Heart right ventricle (tissue), 16 donors: ENCODE data around the gene ALOX5AP. TPM values are rescaled to one million over a fixed set of nuclear protein-coding genes. Genes with fewer than 3 reads are reported as not detected.
"Not testable (repeated sequence)": the region's sequence is repeated elsewhere in the genome, so short reads cannot be mapped to it uniquely, and the experiment has no call there.

ENCODE experiments used
- ATAC-seq, 8 donors: fragments of 200-7000 bp; cut with Tn5 transposase; one replicate each; pipeline ENCODE4 v1.9.1; 2020; ENCODE audit warnings: mild to moderate bottlenecking in 8 of 8, moderate library complexity in 8 of 8, moderate number of reproducible peaks in 1 of 8
- DNase-seq, 2 donors: peaks; one replicate each; pipeline ENCODE4 v3.0.0-alpha.2; 2020
- H3K27ac ChIP-seq, 10 donors: fragments of 200-600 bp; sonication (generic) in 2 of 10; one replicate each; pipeline versions ENCODE4 v1.5.0 to v1.8.0; 2020 to 2022; ENCODE audit warnings: mild to moderate bottlenecking in 3 of 10
- H3K27me3 ChIP-seq, 7 donors: fragments of 200-600 bp; one replicate each; pipeline ENCODE4 v1.8.0; 2021 to 2022; ENCODE audit warnings: mild to moderate bottlenecking in 2 of 7
- H3K36me3 ChIP-seq, 9 donors: fragments of 200-600 bp; sonication (generic) in 1 of 9; one replicate each; pipeline versions ENCODE4 v1.5.0 to v1.8.0; 2020 to 2022; ENCODE audit warnings: mild to moderate bottlenecking in 2 of 9
- H3K4me1 ChIP-seq, 9 donors: fragments of 200-600 bp; sonication (generic) in 1 of 9; one replicate each; pipeline versions ENCODE4 v1.5.0 to v1.8.0; 2020 to 2022; ENCODE audit warnings: mild to moderate bottlenecking in 4 of 9
- H3K4me3 ChIP-seq, 10 donors: fragments of 200-600 bp; sonication (generic) in 2 of 10; one replicate each; pipeline versions ENCODE4 v1.5.0 to v1.8.0; 2020 to 2022; ENCODE audit warnings: mild to moderate bottlenecking in 7 of 10, moderate library complexity in 2 of 10
- H3K9me3 ChIP-seq, 11 donors: fragments of 200-600 bp in 10 of 11; sonication (generic) in 2 of 11; one replicate each; pipeline versions ENCODE4 v1.5.0 to v1.8.0; 2013 to 2022; ENCODE audit warnings: mild to moderate bottlenecking in 2 of 11, control low read depth in 1 of 11, moderate library complexity in 1 of 11
- WGBS, 2 donors: extraction: QIAGEN DNeasy Blood & Tissue Kit; methylation state at CpG; one replicate each; pipeline ENCODE4 v1.1.7; 2013; ENCODE audit warnings: inconsistent platforms in 1 of 2; 5-methylcytosine and 5-hydroxymethylcytosine counted together
- intact Hi-C, 10 donors: fragments of 100-400 bp; cut with DNase I; formaldehyde crosslinking; loops; one replicate each; pipeline versions ENCODE4 v1.11.1 to v1.14.2; 2022
- polyA plus RNA-seq, 2 donors: library from polyadenylated mRNA; stranded (reverse); fragments of 200-250 nt; gene quantifications; one replicate each; pipeline ENCODE4 v1.2.3, GENCODE V29; 2013
- total RNA-seq, 10 donors: library from RNA; stranded (reverse); fragmentation: NEBNext Ultra II Directional in 3 of 10; extraction: Animal tissue kit (Norgen Biotek cat#: 25700) in 3 of 10; gene quantifications; one replicate each; pipeline versions ENCODE4 v1.2.1 to v1.2.4, GENCODE V29; 2021 to 2023
- TF ChIP-seq, protein P1 (sequence below), 9 donors: fragments of 200-600 bp; sonication (generic) in 2 of 9; IDR thresholded peaks; one replicate each; pipeline versions ENCODE4 v1.5.0 to v1.8.0; 2021 to 2022; ENCODE audit warnings: antibody characterized with exemption in 9 of 9, mild to moderate bottlenecking in 5 of 9, moderate library complexity in 1 of 9
- donor health status: Arrhythmogenic right ventricular cardiomyopathy.
- donor health status: ischemic (EF 13 %, LVEDD 7.1; RV severe dilation, severe dysfunction).
- donor health status: healthy with polysubstance abuse.
- donor health status: DM: no; HTN: yes; CAD: no.
- donor health status: DM: no; HTN: no; CAD: no.
- donor health status: ischemic (EF 25% LVEDD 6.9; RV normal size, moderate dysfunction).
- donor health status: ischemic (EF 25% LVEDD 5.7; RV mildly dilated, moderate dysfunction).
- donor health status: healthy.
- donor health status: DM: yes; HTN: yes; CAD: no.
- donor health status: Ischemic cardiomyopathy.
- donor health status: ischemic (EF 35%, LVEDD 5.7; RV mildly dilated, moderate dysfunction).
- donor health status: nonischemic (EF 11% LVEDD 7.7; RV severe dilation, severe dysfunction).
- donor health status: DM: yes; HTN: yes; CAD: no.
- donor health status: PGD.
- donor health status: ischemic (EF 29% LVEDD 5.4; RV normal size, mild dysfunction).
- donor health status: nonischemic (EF 23%, LVEDD 6.1; RV moderate dilation, normal function).

Gene ALOX5AP
- total and polyA plus RNA-seq, 12 donors = 0.95 to 19.5 (median 4.6) TPM

DNA sequence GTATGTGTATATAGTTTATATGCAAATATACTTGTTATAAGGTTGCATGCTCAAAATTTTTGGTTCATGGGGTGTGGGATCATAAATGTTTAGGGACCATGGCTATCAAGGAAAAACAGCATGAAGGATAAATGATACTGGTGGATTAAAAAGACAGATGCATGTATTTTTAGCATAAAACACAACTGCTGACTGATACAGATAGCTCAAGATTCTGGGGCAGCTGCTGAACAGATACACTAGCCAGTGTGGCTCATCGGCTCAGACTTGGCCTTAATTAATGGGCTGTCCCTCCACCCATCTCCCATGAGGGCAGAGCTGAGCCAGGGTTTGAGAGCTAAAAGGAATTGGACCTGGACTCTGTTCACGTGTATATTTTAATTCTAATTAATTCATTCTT lies 11.4 kb downstream of the ALOX5AP start:
- Histone ChIP-seq H3K27me3 (no peaks in the 10 kb centered on the region), H3K4me3 (no peak overlapping the region), H3K36me3 (peaks cover 0 to 21% (median 0%) of the 10 kb centered on the region in 9 donors), H3K9me3 (no peaks in the 10 kb centered on the region), H3K4me1 (peaks cover 0 to 66% (median 25%) of the 10 kb centered on the region in 9 donors), H3K27ac (peak overlapping the region in 1 of 10 donors; percentile 16)
- DNase-seq (no peak), ATAC-seq (no peak)
- TF ChIP-seq, protein P1, sequence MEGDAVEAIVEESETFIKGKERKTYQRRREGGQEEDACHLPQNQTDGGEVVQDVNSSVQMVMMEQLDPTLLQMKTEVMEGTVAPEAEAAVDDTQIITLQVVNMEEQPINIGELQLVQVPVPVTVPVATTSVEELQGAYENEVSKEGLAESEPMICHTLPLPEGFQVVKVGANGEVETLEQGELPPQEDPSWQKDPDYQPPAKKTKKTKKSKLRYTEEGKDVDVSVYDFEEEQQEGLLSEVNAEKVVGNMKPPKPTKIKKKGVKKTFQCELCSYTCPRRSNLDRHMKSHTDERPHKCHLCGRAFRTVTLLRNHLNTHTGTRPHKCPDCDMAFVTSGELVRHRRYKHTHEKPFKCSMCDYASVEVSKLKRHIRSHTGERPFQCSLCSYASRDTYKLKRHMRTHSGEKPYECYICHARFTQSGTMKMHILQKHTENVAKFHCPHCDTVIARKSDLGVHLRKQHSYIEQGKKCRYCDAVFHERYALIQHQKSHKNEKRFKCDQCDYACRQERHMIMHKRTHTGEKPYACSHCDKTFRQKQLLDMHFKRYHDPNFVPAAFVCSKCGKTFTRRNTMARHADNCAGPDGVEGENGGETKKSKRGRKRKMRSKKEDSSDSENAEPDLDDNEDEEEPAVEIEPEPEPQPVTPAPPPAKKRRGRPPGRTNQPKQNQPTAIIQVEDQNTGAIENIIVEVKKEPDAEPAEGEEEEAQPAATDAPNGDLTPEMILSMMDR (IDR thresholded peaks at IDR 0.05) = no peak
- 45 to 73% methylated on average over 2 of the region's 2 CpGs for WGBS, 2 donors
- intact Hi-C loops = no loop called here

GRCh38 chr13:30747845-30748244 lies 12.5 kb downstream of the ALOX5AP start:
- H3K27me3 ChIP-seq, H3K9me3 ChIP-seq, DNase-seq, H3K4me3 ChIP-seq, ATAC-seq, H3K27ac ChIP-seq, intact Hi-C loops: not testable (repeated sequence)
- 87 to 94% methylated on average over 6 of the region's 6 CpGs for WGBS, 2 donors
- Histone ChIP-seq H3K36me3 (peaks cover 0 to 27% (median 0%) of the 10 kb centered on the region in 9 donors), H3K4me1 (peaks cover 0 to 60% (median 34%) of the 10 kb centered on the region in 9 donors)

DNA sequence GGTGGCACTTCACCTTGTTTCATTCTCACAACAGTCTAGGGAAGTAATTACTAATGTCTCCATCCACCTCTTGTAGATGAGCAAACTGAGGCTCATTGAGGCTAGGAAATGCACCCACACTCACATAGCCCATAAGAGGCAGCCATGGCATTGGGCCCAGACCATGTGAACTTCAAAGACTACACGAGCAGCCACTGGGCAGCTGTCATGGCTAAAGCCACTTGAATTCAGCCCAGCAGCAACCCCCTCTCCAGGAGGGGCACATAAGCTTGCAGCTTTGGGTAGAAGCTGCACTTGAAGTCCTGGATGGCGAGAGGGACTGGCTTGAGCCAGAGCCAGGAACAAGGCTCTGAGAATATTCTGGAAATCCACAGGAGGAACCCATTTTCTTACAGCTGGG lies 13.4 kb downstream of the ALOX5AP start:
- Histone ChIP-seq H3K9me3 (no peaks in the 10 kb centered on the region), H3K27ac (no peak overlapping the region), H3K4me3 (no peak overlapping the region), H3K27me3 (no peaks in the 10 kb centered on the region), H3K4me1 (peaks cover 0 to 51% (median 38%) of the 10 kb centered on the region in 9 donors), H3K36me3 (peaks cover 0 to 34% (median 0%) of the 10 kb centered on the region in 9 donors)
- ATAC-seq (no peak), DNase-seq (no peak)
- intact Hi-C loops = no loop called here
- WGBS, 2 donors = 74 to 84% methylated on average over 2 of the region's 2 CpGs
- TF ChIP-seq, protein P1 (IDR thresholded peaks at IDR 0.05) = no peak

DNA sequence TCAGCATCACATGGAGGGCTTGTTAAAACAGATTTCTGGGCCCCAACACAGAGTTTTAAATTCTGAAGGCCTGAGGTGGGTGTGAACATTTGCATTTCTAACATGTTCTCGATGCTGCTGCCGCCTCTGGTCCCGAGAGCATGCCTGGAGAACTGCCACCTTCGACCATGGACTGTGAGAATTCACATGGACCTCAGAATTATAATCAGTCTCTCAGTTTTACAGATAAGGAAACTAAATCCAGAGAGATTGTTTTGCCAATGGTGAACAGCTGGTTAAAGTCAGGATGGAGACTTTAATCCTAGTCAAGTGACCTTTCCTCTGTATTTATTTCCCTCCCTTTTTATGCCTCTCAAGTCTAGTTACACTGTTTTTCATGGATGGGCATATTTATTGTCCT lies 14.7 kb downstream of the ALOX5AP start:
- Histone ChIP-seq H3K27ac (no peak overlapping the region), H3K4me1 (peaks cover 0 to 40% (median 30%) of the 10 kb centered on the region in 9 donors), H3K27me3 (no peaks in the 10 kb centered on the region), H3K9me3 (no peaks in the 10 kb centered on the region), H3K36me3 (peaks cover 0 to 40% (median 0%) of the 10 kb centered on the region in 9 donors), H3K4me3 (no peak overlapping the region)
- TF ChIP-seq, protein P1 (IDR thresholded peaks at IDR 0.05) = no peak
- WGBS, 2 donors = 61 to 72% methylated on average over 4 of the region's 4 CpGs
- no peak for DNase-seq
- intact Hi-C loops = no loop called here
- ATAC-seq = no peak

- Histone ChIP-seq H3K36me3 (peaks cover 0 to 53% (median 0%) of the 10 kb centered on the region in 9 donors), H3K9me3 (no peaks in the 10 kb centered on the region), H3K27me3 (peaks cover 0 to 3% (median 0%) of the 10 kb centered on the region in 7 donors), H3K4me3 (no peak overlapping the region), H3K27ac (peak overlapping the region in 1 of 10 donors; percentile 49), H3K4me1 (peaks cover 0 to 31% (median 22%) of the 10 kb centered on the region in 9 donors)
- WGBS, 2 donors = 88% methylated on average over 8 of the region's 8 CpGs
- TF ChIP-seq, protein P1 (IDR thresholded peaks at IDR 0.05) = no peak
- ATAC-seq = no peak
- no peak for DNase-seq
- intact Hi-C loops = no loop called here
Observed at GRCh38 chr13:30751183-30751933, 16.0 kb downstream of the ALOX5AP start.
